Activated CD8-positive, alpha-beta memory T cell treated with anti-CD3 and anti-CD28 coated beads for 4 hours (primary cell): ENCODE measurements around the gene COX6B2.
"Not testable (repeated sequence)": the region's sequence is repeated elsewhere in the genome, so short reads cannot be mapped to it uniquely, and the experiment has no call there.

ENCODE experiments used
- DNase-seq, 2 donors: peaks; one replicate each; pipeline ENCODE4 v3.0.0-alpha.2; 2020; ENCODE audit warnings: low read depth in 2 of 2

The COX6B2 gene

DNA sequence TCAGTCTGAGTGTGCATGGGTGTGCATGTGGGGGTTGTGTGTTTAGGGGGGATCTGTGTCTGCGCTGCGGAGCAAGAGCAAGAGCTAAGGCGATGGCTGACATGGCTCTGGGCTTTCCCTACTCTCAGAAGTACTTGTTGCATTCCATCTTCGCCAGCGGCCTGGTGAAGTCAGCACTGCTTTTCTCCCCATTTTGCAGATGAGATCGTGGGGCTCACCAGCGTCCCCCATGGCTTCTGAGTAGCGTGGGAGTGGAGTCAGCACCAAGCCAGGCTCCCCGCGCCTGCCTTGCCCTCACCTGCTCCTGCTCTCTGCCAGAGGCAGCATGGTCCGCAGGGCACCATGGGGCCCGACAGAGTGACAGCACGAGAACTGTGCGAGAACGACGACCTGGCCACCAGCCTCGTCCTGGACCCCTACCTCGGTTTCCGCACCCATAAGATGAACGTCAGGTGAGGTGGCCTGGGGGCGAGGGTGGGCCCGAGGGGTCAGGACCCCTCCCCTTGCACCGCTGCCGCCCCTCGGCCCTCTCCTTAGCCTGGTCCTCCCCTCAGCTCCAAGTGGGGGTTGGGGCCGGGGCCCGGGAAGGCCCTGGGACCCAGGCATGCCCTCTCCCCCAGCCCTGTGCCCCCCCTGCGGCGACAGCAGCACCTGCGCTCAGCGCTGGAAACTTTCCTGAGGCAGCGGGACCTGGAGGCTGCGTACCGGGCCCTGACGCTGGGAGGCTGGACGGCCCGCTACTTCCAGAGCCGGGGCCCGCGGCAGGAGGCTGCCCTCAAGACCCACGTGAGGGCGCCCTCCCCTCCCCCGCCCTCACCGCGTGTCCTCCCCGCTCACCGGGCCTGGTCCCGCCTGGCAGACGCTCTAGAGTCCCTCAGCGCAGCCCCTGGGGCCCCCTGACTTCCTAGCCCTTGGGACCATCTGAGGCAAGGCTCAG is 12.7 kb downstream of the COX6B2 start:
- DNase-seq: no peak

DNA sequence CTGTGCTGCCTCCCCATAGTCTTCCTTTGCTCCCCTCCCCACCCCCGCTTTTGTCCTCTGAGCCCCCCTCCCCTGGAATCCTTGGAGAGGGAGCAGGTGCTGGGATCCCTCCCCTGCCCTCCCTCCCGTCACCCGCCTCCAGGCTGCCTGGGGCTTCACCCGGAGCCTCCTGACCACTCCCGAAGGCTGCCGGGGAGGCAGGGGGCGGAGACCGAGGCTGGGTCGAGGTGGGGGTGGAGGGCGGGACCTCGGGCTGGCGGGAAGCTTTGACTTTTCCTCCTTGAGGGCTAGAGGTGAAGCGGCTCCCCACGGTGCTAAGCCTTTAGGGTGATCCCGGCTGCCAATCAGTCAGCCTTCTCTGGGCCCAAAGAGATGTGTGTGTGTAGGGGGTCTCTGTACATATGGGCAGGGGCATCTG is 13.3 kb downstream of the COX6B2 start:
- DNase-seq: peak in 1 of 2 donors; percentile 18

DNA sequence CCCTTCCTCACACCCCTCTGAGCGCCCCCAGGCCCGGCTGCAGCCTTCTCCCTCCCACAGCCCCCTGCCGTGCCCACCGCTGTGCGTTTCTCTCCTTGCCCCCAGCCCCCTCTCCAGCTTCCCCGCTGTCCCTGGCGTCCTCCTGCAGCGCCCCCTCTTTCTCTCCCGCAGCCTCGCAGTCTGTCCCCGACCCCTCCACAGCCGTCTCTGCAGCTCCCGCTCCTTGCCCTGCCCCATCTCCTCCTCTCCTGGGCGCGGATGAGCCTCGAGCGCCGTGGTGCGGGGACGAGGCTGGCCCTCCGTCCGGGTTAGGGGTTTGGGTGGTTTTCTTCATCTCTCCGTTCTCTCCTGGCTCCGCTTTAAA is 13.8 kb downstream of the COX6B2 start:
- DNase-seq: no peak

DNA sequence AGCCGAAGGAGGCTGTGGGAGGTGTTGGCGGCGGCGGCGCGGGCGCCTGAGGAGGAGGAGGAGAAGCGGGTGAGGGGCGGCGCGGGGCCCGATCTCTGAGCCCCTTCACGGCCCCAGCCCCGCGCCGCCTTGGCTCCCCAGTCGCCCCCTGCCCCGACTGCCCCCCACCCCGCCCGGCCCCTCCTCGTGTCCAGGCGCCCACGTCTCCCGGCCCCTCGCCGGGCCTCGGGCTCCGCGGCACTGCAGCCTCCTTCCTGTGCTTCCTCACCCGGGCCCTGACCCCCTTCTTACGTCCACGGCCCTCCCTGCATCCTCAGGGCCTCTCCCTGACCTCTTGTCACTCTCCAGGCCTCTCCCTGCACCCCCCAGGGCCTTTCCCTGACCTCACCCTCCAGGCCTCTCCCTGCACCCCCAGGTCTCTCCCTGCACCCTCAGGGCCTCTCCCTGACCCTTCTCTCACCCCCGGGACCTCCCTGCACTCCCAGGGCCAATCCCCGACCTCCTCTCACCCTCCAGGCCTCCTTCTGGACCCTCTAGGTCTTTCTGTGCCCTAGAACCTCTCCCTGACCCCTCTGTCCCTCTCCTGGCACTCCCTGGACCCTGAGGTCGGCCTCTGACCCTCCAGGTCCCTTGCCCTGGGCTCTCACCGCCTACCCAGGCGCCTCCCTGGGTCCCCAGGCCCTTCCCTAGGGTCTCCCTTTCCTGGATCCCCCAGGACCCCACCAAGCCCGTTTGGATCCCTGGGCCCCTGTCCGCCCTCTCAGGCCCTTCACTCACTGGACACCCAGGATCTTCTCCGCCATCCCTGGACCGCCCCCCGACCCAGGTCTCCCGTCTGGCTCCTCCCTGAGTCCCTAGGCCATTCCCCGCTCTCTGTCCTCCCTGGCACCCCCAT is 14.4 kb downstream of the COX6B2 start:
- no peak for DNase-seq

DNA sequence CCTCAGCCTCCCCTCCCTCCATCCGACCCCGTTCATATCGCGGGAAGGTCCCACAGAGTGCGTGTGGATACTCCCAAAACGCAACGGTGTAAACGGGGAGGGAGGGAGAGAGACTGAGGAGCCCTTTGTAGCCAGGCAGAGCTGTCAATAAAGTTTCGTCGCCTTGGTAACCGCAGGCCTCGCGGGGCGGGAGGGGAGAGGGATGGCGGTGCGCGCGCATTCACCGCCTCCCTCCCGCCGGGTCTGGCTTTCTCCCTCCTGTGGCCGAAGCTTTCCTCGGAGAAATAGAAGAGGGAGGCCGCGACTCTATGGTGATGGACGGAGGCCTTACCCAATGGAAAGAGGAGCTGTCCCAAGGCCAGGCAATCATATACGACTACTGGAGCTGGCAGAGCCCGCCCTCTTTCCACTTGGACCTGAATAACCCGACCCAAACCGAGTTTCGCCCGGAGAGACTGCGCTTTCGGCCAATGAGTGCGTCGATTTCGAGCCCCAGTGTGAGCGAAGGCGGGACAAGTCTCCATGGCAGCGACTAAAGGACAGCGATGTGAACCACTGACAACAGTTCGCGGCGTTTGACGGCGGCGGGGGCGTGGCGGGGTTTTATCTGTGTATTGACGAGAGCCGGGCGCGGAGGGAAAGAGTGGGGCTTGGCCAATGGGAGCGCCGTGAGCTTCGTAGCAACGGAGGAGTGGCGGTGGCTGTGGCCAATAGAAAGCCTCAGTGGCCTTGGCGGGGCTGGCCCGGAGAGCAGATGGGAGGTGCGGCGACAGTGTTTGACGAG is 15.2 kb downstream of the COX6B2 start, which contains the start of gene KMT5C:
KMT5C (plus strand) TSS at position 772 of the 784 bp plus-strand sequence. CDS start 2,061 bp downstream, outside the sequence.
- DNase-seq: peak; percentile 100

DNA sequence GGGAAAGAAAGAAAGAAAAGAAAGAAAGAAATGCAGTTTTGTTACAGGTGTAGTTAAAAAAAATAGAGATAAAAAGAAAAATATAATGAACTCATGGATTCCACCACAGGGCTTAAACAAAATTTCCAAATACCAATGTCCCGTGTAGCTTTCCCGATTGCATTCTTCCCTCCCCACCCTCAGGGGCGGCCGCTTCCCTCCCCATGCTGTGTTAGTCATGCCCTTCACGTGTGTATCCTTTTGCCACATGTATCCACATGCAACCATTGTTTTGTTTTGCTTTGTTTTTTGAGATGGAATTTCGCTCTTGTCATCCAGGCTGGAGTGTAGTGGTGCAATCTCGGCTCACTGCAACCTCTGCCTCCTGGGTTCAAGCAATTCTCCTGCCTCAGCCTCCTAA is 18.4 kb downstream of the COX6B2 start:
- no peak for DNase-seq

DNA sequence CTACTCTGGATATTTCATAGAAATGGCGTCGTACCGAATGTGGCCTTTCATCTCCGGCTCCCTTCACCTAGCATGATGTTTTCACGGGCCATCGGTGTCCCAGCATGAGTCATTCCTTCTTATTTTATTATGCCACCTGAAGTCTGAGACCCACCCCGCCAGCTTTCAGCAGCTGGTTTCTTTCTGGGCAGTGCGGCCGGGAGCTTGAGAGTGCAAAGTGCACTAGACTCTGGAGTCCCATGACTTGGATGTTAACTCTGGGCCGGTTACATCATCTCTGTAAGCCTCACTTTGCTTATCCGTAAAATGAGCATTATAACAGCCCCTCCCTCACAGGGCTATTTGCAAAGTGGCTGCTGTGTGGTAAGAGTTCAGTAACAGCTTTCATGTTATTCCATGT is 20.6 kb downstream of the COX6B2 start:
- DNase-seq: no peak

DNA sequence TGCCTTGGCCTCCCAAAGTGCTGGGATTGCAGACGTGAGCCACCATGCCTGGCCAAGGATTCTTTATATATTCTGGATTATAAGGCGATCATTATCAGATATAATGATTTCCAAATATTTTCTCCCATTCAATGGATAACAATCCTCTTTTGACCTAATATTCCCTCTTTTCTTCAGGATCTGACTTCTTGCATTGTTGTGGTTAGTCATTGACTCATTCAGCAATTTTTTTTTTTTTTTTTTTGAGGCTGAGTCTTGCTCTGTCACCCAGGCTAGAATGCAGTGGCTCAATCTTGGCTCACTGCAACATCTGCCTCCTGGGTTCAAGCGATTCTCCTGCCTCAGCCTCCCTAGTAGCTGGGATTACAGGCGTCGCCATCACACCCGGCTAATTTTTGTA is 24.7 kb downstream of the COX6B2 start:
- DNase-seq: not testable (repeated sequence)

DNA sequence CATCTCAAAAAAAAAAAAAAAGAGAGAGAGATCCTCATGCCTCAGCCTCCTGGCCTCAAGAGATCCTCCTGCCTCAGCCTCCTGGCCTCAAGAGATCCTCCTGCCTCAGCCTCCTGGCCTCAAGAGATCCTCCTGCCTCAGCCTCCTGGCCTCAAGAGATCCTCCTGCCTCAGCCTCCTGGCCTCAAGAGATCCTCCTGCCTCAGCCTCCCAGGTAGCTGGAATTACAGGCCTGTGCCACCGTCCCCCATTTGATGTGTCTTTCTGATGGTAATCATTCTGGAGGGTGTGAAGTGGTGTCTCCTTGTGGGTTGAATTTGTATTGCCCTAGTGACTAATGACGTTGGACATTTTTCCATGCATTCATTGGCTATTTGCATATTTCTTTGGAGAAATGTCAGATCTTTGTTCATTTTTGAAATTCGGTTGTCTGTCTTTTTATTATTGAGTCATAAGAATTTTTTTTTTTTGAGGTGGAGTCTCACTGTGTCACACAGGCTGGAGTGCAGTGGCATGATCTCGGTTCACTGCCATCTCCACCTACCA is 25.7 kb downstream of the COX6B2 start:
- DNase-seq: not testable (repeated sequence)

DNA sequence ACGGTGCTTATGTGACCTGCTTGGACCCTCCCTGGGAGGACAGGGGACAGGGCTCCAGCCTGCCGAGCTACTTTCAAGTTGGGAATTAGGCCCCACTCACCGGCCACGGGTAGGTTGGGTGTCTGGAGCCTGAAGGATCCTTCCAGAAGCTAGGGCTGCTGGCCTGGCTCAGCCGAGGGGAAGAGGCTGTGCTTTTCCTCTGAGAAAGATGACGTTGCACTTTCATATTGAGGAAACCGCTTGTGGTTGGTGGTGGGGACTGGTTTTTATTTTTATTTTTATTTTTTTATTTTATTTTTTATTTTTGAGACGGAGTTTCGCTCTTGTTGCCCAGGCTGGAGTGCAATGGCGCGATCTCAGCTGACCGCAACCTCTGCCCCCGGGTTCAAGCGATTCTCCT is 29.3 kb downstream of the COX6B2 start, which contains the start of gene TMEM150B:
TMEM150B (minus strand) TSS at position 170 of the 400 bp plus-strand sequence. CDS start 4,305 bp downstream, outside the sequence.
- DNase-seq: no peak

DNA sequence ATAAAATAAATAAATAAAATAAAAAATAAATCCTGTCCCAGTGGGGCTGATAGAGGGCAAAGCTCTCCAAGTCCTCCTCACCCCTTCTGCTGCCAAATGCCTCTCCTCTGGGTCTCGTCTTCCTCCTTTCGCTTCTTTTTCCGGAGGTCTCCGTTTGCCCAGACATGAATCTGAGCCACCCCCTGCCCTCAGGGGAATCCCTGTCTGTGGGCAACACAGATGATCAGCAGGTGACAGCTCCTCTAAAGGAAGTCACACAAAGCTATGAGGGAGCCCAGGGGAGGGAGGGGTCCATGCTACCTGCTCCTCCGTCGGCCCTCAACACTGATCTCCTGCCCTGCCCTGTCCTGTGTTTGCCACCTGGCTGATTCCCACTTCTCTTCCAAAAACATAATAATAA is 29.9 kb downstream of the COX6B2 start:
- no peak for DNase-seq

DNA sequence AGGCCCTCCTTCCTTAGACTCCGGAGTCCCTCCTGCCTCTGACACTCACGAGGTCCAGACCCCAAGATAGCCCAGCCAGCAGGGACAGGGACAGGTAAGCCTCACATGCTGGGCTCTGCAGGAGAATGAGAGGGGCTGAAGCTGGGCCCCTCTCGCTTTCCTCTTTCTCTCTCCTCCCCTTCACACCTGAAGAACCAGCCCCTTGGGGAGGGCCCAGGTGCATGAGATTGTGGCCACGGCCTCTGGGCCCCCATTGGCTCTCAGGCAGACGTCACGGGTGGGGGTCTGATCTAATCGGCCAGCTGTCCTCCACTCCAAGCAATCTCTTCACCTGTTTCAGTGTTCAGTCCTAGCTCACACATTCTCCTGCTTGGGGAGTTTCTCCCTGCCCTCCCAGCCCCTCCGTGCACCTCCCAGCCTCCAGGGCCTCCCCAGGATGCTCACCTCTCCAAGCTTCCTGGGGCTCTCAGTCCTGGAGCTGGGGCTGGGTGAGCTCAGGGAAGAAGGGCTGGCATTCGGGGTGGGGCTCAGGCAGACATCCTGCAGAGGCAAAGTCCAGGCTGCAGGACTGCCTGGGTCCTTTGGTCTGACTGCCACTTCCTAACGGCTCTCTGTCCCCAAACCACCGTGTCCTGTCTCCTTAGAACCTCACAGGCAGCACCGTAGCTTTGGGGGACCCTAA is 32.2 kb downstream of the COX6B2 start:
- DNase-seq: no peak

DNA sequence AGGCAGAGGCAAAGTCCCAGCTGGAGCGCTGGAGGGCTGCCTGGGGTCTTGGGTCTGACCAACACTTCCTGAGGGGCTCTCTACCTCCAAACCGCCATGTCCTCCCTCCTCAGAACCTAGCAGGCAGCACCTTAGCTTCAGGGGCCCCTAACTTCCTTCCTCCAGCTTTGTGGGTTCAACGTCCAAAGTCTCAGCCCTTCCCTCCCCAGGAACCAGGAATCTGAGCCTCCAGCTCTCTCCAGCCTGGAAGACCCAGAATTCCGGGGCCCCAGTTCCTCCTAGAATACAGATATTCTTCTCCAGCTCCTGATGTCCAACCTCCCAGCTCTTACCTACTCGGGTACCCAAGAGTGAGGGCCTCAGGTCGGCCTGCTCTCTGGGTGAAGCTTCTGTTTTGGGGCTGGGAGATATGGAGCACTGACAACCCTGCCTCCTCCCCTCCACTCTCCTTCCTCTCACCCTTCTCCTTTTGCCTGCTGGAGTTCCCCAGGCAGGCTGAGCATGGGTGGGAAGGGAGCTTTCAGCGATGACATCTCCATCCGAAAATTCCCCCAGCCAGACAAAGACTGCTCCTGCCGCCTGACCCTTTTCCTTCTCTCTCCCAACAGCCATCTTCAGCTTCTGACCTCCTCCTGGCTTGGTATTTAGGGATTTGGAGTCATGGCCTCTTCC is 32.9 kb downstream of the COX6B2 start:
- no peak for DNase-seq

DNA sequence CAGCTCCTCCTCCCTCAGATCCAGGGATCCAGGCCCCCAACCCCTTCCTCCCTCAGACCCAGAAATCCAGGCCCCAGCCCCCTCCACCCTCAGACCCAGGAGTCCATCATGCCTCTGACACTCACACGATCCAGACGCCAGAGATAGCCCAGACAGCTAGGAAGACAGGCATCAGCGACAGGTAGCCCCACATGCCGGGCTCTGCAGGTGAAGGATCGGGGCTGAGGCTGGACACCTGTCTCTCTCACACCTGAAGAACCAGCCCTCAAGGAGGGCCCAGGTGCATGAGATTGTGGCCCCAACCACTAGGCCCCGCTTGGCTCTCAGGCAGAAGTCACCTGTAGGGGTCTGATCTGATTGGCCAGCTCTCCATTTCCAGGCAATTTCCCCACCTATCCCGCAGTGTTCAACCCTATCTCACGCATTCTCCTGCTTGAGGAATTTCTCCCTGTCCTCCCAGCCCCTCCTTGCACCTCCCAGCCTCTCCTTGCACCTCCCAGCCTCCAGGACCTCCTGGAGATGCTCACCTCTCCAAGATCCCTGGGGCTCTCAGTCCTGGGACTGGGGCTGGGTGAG is 33.6 kb downstream of the COX6B2 start:
- DNase-seq: no peak

DNA sequence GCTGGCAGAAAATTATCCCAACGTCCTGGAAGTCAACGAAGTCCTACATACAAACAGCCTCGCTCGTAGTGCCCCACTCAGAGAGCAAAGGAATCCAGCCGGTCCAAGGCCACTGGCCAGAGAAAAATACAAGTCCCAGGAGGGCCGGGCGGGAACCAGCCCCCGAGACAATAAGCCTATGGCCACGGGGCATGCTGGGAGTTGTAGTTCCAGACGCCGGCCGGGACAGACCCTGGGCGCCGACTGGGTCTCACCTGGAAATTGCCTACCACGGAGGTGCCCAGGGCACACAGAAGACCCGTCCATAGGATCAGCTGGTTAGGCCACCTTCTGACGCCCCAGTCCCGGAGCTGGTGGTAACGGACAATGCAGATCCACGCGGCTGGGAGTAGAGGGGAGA is 34.7 kb downstream of the COX6B2 start:
- no peak for DNase-seq

DNA sequence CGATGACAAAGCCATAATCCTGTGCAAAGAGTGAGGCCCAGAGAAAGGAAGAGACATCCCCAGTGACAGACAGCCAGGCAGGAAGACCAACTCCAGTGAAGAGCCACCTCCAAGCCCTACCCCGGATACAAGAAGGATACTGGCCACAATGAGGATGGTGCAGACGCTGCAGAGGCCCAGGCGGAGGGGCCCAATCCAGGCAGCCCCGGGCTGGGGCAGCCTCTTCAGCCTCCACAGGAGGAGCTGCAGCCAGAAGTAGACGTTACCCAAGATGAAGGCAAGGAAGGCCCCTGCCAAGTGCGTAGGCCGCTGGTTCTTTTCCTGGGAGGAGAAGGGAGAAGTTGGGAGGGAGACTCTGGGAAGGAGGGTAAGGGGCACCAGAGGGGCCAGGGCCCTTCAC is 37.9 kb downstream of the COX6B2 start:
- DNase-seq: no peak

DNA sequence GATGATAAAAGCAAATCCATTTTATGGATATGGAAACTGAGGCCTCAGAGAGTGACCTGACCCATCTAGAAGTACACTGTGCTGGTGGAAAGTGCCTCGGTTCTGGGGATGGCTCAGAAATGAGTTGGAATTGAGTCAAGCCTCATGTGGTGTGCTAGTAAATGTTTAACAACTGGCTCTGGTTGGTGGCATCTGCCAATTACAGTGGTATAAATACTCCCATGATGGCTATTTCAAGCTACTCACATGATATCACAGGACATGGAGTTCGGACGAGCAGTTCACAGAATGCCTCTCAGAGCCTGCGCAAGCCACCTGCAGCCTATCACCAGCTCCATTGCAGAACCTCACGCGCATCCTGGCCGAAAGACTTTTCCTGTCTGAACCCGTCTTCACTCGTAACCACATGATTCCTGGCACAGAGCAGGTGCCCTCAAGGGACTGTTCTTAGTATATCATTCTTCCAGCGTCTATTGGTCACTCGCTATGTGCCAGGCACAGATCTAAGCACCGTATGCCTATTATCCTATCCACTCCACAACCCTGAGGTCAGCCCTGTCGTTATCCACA is 38.5 kb downstream of the COX6B2 start:
- no peak for DNase-seq

DNA sequence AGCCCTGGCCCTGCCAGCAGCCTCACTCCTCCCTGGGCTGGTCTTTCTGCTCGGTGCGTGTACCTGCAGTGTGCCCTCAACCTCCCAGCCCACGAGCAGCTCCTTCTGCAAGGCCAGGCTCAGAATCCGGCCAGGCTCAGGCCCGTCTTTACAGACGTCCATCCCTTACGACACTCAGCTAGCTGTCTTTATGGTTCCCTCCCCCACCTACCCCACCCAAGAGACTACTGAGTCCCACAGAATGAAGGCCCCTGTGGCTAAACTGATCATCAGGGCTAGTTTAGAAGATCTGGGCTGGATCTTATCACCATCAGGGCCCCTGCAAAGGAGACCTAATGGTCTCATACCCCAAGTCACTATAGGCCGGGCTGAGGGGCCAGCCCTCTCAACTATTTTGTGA is 40.1 kb downstream of the COX6B2 start:
- no peak for DNase-seq
